Measurements from ENCODE around the gene ANKRD33B. TPM values are rescaled to one million over a fixed set of nuclear protein-coding genes. Genes with fewer than 3 reads are reported as not detected.

ANKRD33B gene
- total and polyA plus RNA-seq, 2 donors from 2014 or later: 4.8 to 20.3 TPM

DNA sequence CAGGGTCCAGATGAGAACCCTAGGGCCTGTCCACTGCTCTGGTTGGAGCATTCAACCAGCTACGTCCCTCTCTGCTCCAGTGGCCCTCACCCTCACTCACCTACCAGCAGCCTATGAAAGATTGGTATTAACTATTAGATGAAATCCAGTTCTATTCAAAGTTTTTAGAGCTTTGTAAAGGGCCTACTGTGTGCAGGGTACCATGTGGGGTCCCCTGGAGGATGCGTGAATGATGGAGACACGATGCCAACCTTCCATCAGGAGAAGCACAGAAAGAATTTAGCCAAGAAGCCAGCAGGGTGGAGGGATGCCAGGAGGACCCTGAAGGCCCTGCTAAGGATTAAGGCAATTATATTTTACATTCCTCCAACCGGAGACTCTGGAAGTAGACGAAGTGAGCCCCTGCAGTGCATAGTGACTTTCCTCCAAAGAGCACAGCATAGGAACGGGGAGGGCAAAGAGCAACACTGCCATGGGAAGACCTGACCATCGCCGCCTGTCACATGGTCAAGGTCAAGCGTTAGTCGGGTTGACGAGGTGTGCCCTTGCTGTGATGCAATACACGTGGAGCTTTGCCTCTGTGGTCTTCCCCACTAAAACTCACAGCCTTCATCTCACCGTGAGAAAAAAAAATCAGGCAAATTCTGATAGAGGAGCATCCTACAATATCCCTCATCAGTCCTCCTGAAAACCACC lies 22.8 kb upstream of the ANKRD33B start:
- Histone ChIP-seq H3K9ac (ENCODE audit: low read length in 3 of 3) (no peak overlapping the region), H3K9me3 (ENCODE audit: control insufficient read depth in 2 of 3, insufficient read depth in 1 of 3, low read length in 3 of 3) (no peaks in the 10 kb centered on the region), H3K4me1 (ENCODE audit: control insufficient read depth in 2 of 3, insufficient read depth in 2 of 3, low read depth in 1 of 3, low read length in 3 of 3) (peaks cover 0 to 10% (median 0%) of the 10 kb centered on the region in 3 donors), H3K27ac (ENCODE audit: low read depth in 2 of 2, low read length in 2 of 2) (no peak overlapping the region), H3K4me3 (ENCODE audit: low read length in 3 of 3) (no peak overlapping the region), H3K36me3 (ENCODE audit: control insufficient read depth in 2 of 3, insufficient read depth in 3 of 3, low read length in 3 of 3) (no peaks in the 10 kb centered on the region), H3K27me3 (ENCODE audit: control insufficient read depth, insufficient read depth, low read length) (no peaks in the 10 kb centered on the region)
- no peak for FAIRE-seq
- intact Hi-C loops (cut with DNase I): no loop called here
- TF ChIP-seq, protein P1, sequence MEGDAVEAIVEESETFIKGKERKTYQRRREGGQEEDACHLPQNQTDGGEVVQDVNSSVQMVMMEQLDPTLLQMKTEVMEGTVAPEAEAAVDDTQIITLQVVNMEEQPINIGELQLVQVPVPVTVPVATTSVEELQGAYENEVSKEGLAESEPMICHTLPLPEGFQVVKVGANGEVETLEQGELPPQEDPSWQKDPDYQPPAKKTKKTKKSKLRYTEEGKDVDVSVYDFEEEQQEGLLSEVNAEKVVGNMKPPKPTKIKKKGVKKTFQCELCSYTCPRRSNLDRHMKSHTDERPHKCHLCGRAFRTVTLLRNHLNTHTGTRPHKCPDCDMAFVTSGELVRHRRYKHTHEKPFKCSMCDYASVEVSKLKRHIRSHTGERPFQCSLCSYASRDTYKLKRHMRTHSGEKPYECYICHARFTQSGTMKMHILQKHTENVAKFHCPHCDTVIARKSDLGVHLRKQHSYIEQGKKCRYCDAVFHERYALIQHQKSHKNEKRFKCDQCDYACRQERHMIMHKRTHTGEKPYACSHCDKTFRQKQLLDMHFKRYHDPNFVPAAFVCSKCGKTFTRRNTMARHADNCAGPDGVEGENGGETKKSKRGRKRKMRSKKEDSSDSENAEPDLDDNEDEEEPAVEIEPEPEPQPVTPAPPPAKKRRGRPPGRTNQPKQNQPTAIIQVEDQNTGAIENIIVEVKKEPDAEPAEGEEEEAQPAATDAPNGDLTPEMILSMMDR (IDR thresholded peaks at IDR 0.05; ENCODE audit: borderline replicate concordance, extremely low read depth, insufficient read depth): no peak
- peak in 1 of 5 donors; percentile 35 for DNase-seq

DNA sequence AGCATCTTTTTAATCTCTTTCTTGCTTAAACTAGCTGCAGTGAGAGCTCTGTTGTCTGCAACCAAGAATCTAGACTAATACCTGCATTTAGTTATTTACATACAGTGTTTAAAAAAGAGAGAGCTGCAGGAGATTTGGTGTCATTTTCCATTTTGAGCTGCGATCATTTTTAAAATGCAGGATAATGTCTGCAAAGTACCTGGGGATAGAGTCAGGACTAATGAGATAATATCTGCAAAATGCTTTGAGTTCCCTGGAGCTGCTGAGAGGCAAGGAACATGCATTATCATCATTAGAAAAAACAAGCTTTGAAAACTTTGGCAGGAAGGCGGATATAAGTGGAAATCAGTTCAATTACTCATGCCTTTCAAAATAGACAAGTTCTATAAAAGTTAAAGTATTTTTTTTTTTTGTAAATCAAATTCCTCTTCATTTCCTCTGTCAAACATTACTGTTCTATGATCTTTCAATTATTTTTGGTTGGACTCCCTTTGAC lies 21.8 kb upstream of the ANKRD33B start:
- intact Hi-C loops (cut with DNase I): no loop called here
- no peak for FAIRE-seq

DNA sequence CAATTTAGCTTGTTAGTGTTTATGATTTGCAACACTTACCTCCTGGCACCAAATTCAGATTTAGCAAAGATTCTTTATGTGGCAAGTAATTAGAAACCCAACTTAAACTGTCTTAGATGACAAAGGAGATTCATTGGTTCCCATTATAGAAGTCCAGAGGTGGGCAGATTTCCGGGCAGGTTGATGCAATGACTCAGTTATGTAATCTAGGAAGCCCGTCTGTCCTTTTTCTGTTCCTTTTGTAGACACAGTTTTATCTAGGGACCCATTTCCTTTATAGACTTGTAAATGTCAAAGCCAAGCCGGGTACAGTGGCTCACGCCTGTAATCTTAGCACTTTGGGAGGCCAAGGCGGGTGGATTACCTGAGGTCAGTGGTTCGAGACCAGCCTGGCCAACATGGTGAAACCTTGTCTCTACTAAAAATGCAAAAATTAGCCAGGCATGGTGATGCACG lies 20.3 kb upstream of the ANKRD33B start:
- no peak for FAIRE-seq
- intact Hi-C loops (cut with DNase I): no loop called here
- no peak overlapping the region for H3K4me3 ChIP-seq (ENCODE audit: low read length in 3 of 3)
- peak in 1 of 5 donors; percentile 7 for DNase-seq
- no peaks in the 10 kb centered on the region for H3K27me3 ChIP-seq (ENCODE audit: control insufficient read depth, insufficient read depth, low read length)
- no peaks in the 10 kb centered on the region for H3K9me3 ChIP-seq (ENCODE audit: control insufficient read depth in 2 of 3, insufficient read depth in 1 of 3, low read length in 3 of 3)
- no peak overlapping the region for H3K9ac ChIP-seq (ENCODE audit: low read length in 3 of 3)
- no peak overlapping the region for H3K27ac ChIP-seq (ENCODE audit: low read depth in 2 of 2, low read length in 2 of 2)
- H3K4me1 ChIP-seq (ENCODE audit: control insufficient read depth in 2 of 3, insufficient read depth in 2 of 3, low read depth in 1 of 3, low read length in 3 of 3): peaks cover 0 to 2% (median 0%) of the 10 kb centered on the region in 3 donors
- H3K36me3 ChIP-seq (ENCODE audit: control insufficient read depth in 2 of 3, insufficient read depth in 3 of 3, low read length in 3 of 3): no peaks in the 10 kb centered on the region
- TF ChIP-seq, protein P1 (IDR thresholded peaks at IDR 0.05; ENCODE audit: borderline replicate concordance, extremely low read depth, insufficient read depth): no peak

More for the DNA sequence above, 21.8 kb upstream of the ANKRD33B start:
- TF ChIP-seq, protein P1 (IDR thresholded peaks at IDR 0.05; ENCODE audit: borderline replicate concordance, extremely low read depth, insufficient read depth): no peak
- H3K4me1 ChIP-seq (ENCODE audit: control insufficient read depth in 2 of 3, insufficient read depth in 2 of 3, low read depth in 1 of 3, low read length in 3 of 3): peaks cover 0 to 7% (median 0%) of the 10 kb centered on the region in 3 donors
- H3K4me3 ChIP-seq (ENCODE audit: low read length in 3 of 3): no peak overlapping the region
- H3K27me3 ChIP-seq (ENCODE audit: control insufficient read depth, insufficient read depth, low read length): no peaks in the 10 kb centered on the region
- H3K9me3 ChIP-seq (ENCODE audit: control insufficient read depth in 2 of 3, insufficient read depth in 1 of 3, low read length in 3 of 3): no peaks in the 10 kb centered on the region
- no peak for DNase-seq
- H3K27ac ChIP-seq (ENCODE audit: low read depth in 2 of 2, low read length in 2 of 2): no peak overlapping the region
- H3K36me3 ChIP-seq (ENCODE audit: control insufficient read depth in 2 of 3, insufficient read depth in 3 of 3, low read length in 3 of 3): no peaks in the 10 kb centered on the region
- no peak overlapping the region for H3K9ac ChIP-seq (ENCODE audit: low read length in 3 of 3)
